GM23338 (cell line): ENCODE measurements around the gene BICC1. TPM values are rescaled to one million over a fixed set of nuclear protein-coding genes. Genes with fewer than 3 reads are reported as not detected.

Experiments
- ATAC-seq: fragments of 200-7000 bp; cut with Tn5 transposase; 3 replicates; pipeline ENCODE4 v1.9.1; 2020
- DNase-seq: peaks from one replicate; pipeline ENCODE4 v3.0.0-alpha.2; 2015; ENCODE audit warnings: low spot score
- H2AFZ ChIP-seq: fragments of 200-600 bp; sonication (generic); 2 replicates; pipeline ENCODE4 v1.8.0; 2016; ENCODE audit warnings: antibody characterized with exemption, mild to moderate bottlenecking, moderate library complexity
- H3F3A ChIP-seq: fragments of 200-600 bp; sonication (generic); replicated peaks from 2 replicates; pipeline ENCODE4 v1.8.0; 2017; ENCODE audit warnings: antibody characterized with exemption, mixed run types, low read depth
- H3K27ac ChIP-seq: fragments of 200-600 bp; sonication (generic); 2 replicates; pipeline ENCODE4 v1.6.1; 2016; ENCODE audit warnings: low read depth
- H3K27me3 ChIP-seq: fragments of 200-600 bp; sonication (generic); 2 replicates; pipeline ENCODE4 v1.8.0; 2016; ENCODE audit warnings: mild to moderate bottlenecking, mixed run types, moderate library complexity; ENCODE audit not compliant: insufficient read depth
- H3K36me3 ChIP-seq: fragments of 200-600 bp; sonication (generic); 2 replicates; pipeline ENCODE4 v1.8.0; 2016; ENCODE audit warnings: mild to moderate bottlenecking; ENCODE audit not compliant: insufficient read depth
- H3K4me1 ChIP-seq: fragments of 200-600 bp; sonication (generic); 2 replicates; pipeline ENCODE4 v1.8.0; 2016; ENCODE audit warnings: mild to moderate bottlenecking, moderate library complexity; ENCODE audit not compliant: insufficient read depth
- H3K4me2 ChIP-seq: fragments of 200-600 bp; sonication (generic); 2 replicates; pipeline ENCODE4 v1.7.1; 2017; ENCODE audit warnings: mixed run types
- H3K4me3 ChIP-seq: fragments of 200-600 bp; sonication (generic); 2 replicates; pipeline ENCODE4 v1.6.1; 2016; ENCODE audit warnings: mixed run types
- H3K79me2 ChIP-seq: fragments of 200-600 bp; sonication (generic); replicated peaks from 2 replicates; pipeline ENCODE4 v1.8.0; 2017; ENCODE audit warnings: mild to moderate bottlenecking; ENCODE audit not compliant: insufficient read depth
- H3K9me2 ChIP-seq: fragments of 200-600 bp; sonication (generic); 2 replicates; pipeline ENCODE4 v1.8.0; 2017; ENCODE audit not compliant: insufficient read depth
- H4K20me1 ChIP-seq: fragments of 200-600 bp; sonication (generic); replicated peaks from 2 replicates; pipeline ENCODE4 v1.8.0; 2017; ENCODE audit warnings: mild to moderate bottlenecking; ENCODE audit not compliant: insufficient read depth
- H3K27ac Mint-ChIP-seq: 2 replicates; pipeline ENCODE4 v1.8.0; 2020; ENCODE audit warnings: inconsistent platforms, mild to moderate bottlenecking, moderate library complexity, mixed read lengths
- H3K27me3 Mint-ChIP-seq: 3 replicates; pipeline ENCODE4 v1.8.0; 2022; ENCODE audit warnings: low read depth, mild to moderate bottlenecking, moderate library complexity, mixed read lengths, inconsistent platforms; ENCODE audit not compliant: insufficient read depth, poor library complexity
- H3K36me3 Mint-ChIP-seq: 3 replicates; pipeline ENCODE4 v1.8.0; 2021; ENCODE audit warnings: low read depth, mild to moderate bottlenecking, inconsistent platforms, moderate library complexity, mixed read lengths
- H3K4me1 Mint-ChIP-seq: 3 replicates; pipeline ENCODE4 v1.8.0; 2020; ENCODE audit warnings: mild to moderate bottlenecking, inconsistent platforms, mixed read lengths
- H3K4me3 Mint-ChIP-seq: 3 replicates; pipeline ENCODE4 v1.8.0; 2021; ENCODE audit warnings: moderate library complexity, mild to moderate bottlenecking, inconsistent platforms, mixed read lengths
- H3K9me3 Mint-ChIP-seq: 3 replicates; pipeline ENCODE4 v1.8.0; 2020; ENCODE audit warnings: moderate library complexity, mild to moderate bottlenecking, inconsistent platforms, mixed read lengths
- CREB1 ChIP-seq: fragments of 250-450 bp; sonication (Bioruptor Pico); IDR thresholded peaks from 2 replicates; pipeline ENCODE4 v1.5.0; 2020; ENCODE audit warnings: low read depth, mild to moderate bottlenecking, moderate library complexity
- CTCF ChIP-seq, 2 experiments: fragments of 200-600 bp in 1 of 2; sonication (generic) in 1 of 2; conservative IDR thresholded peaks; 2 replicates each; pipeline versions ENCODE4 v1.5.1 to v1.6.1; 2016 to 2017; ENCODE audit warnings: antibody characterized with exemption in 2 of 2, low read depth in 2 of 2, mild to moderate bottlenecking in 2 of 2, moderate library complexity in 1 of 2
- EZH2 ChIP-seq: fragments of 200-600 bp; sonication (generic); IDR thresholded peaks from one replicate; pipeline ENCODE4 v1.8.0; 2017; ENCODE audit warnings: antibody characterized with exemption, mild to moderate bottlenecking, low read depth; ENCODE audit not compliant: unreplicated experiment
- EZH2phosphoT487 ChIP-seq: fragments of 200-600 bp; sonication (generic); IDR thresholded peaks from one replicate; pipeline ENCODE4 v1.8.1; 2018; ENCODE audit warnings: antibody characterized with exemption; ENCODE audit not compliant: unreplicated experiment
- JUNB ChIP-seq: IDR thresholded peaks from one replicate; pipeline ENCODE4 v1.6.1; 2016; ENCODE audit warnings: antibody characterized with exemption; ENCODE audit not compliant: unreplicated experiment
- NANOG ChIP-seq: IDR thresholded peaks from 2 replicates; pipeline ENCODE4 v1.6.1; 2016; ENCODE audit warnings: antibody characterized with exemption, borderline replicate concordance
- POLR2AphosphoS5 ChIP-seq: IDR thresholded peaks from 2 replicates; pipeline ENCODE4 v1.6.1; 2016; ENCODE audit warnings: antibody characterized with exemption, low read depth
- REST ChIP-seq: IDR thresholded peaks from one replicate; pipeline ENCODE4 v1.6.1; 2018; ENCODE audit warnings: antibody characterized with exemption; ENCODE audit not compliant: unreplicated experiment
- STAT1 ChIP-seq: IDR thresholded peaks from one replicate; pipeline ENCODE4 v1.6.1; 2016; ENCODE audit warnings: antibody characterized with exemption; ENCODE audit not compliant: unreplicated experiment
- ZNF114 ChIP-seq: fragments of 250-450 bp; sonication (Bioruptor Pico); IDR thresholded peaks from 2 replicates; pipeline ENCODE4 v1.5.0; 2020; ENCODE audit warnings: mild to moderate bottlenecking, moderate library complexity
- ZNF331 ChIP-seq: fragments of 250-450 bp; sonication (Bioruptor Pico); IDR thresholded peaks from 2 replicates; pipeline ENCODE4 v1.5.0; 2020; ENCODE audit warnings: low read depth, mild to moderate bottlenecking, moderate library complexity
- polyA plus RNA-seq: library from polyadenylated mRNA; unstranded; fragments of >200 nt; fragmentation: Nextera tagmentation; extraction: Ambion mirVana; gene quantifications from 2 replicates; pipeline ENCODE4 v1.2.1, GENCODE V29; 2016
- total RNA-seq: library from RNA; depleted of rRNA; stranded (reverse); fragments of >200 nt; shearing (Covaris generic); gene quantifications from 2 replicates; pipeline ENCODE4 v1.2.3, GENCODE V29; 2014
- TF ChIP-seq, protein P1 (sequence below): IDR thresholded peaks from 2 replicates; pipeline ENCODE4 v1.6.1; 2016; ENCODE audit warnings: antibody characterized with exemption
- TF ChIP-seq, protein P2 (sequence below): fragments of 250-450 bp; sonication (Bioruptor Pico); IDR thresholded peaks from 2 replicates; pipeline ENCODE4 v1.5.0; 2020; ENCODE audit warnings: mild to moderate bottlenecking, moderate library complexity

Gene BICC1
- total and polyA plus RNA-seq, 2 experiments from 2014 or later: 1.3 to 2.2 TPM

GRCh38 chr10:58837826-58838225 is 325.2 kb downstream of the BICC1 start:
- TF ChIP-seq REST (no peak), POLR2AphosphoS5 (no peak), CREB1 (no peak), ZNF331 (CRISPR knock-in tag) (no peak), JUNB (no peak), STAT1 (no peak), EZH2 (no peak), ZNF114 (CRISPR knock-in tag) (no peak), CTCF (conservative IDR thresholded peaks at IDR 0.05; ENCODE audit: low read depth in 2 of 2) (no peak), NANOG (no peak), EZH2phosphoT487 (no peak)
- TF ChIP-seq, protein P1, sequence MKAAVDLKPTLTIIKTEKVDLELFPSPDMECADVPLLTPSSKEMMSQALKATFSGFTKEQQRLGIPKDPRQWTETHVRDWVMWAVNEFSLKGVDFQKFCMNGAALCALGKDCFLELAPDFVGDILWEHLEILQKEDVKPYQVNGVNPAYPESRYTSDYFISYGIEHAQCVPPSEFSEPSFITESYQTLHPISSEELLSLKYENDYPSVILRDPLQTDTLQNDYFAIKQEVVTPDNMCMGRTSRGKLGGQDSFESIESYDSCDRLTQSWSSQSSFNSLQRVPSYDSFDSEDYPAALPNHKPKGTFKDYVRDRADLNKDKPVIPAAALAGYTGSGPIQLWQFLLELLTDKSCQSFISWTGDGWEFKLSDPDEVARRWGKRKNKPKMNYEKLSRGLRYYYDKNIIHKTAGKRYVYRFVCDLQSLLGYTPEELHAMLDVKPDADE: no peak
- TF ChIP-seq, protein P2, sequence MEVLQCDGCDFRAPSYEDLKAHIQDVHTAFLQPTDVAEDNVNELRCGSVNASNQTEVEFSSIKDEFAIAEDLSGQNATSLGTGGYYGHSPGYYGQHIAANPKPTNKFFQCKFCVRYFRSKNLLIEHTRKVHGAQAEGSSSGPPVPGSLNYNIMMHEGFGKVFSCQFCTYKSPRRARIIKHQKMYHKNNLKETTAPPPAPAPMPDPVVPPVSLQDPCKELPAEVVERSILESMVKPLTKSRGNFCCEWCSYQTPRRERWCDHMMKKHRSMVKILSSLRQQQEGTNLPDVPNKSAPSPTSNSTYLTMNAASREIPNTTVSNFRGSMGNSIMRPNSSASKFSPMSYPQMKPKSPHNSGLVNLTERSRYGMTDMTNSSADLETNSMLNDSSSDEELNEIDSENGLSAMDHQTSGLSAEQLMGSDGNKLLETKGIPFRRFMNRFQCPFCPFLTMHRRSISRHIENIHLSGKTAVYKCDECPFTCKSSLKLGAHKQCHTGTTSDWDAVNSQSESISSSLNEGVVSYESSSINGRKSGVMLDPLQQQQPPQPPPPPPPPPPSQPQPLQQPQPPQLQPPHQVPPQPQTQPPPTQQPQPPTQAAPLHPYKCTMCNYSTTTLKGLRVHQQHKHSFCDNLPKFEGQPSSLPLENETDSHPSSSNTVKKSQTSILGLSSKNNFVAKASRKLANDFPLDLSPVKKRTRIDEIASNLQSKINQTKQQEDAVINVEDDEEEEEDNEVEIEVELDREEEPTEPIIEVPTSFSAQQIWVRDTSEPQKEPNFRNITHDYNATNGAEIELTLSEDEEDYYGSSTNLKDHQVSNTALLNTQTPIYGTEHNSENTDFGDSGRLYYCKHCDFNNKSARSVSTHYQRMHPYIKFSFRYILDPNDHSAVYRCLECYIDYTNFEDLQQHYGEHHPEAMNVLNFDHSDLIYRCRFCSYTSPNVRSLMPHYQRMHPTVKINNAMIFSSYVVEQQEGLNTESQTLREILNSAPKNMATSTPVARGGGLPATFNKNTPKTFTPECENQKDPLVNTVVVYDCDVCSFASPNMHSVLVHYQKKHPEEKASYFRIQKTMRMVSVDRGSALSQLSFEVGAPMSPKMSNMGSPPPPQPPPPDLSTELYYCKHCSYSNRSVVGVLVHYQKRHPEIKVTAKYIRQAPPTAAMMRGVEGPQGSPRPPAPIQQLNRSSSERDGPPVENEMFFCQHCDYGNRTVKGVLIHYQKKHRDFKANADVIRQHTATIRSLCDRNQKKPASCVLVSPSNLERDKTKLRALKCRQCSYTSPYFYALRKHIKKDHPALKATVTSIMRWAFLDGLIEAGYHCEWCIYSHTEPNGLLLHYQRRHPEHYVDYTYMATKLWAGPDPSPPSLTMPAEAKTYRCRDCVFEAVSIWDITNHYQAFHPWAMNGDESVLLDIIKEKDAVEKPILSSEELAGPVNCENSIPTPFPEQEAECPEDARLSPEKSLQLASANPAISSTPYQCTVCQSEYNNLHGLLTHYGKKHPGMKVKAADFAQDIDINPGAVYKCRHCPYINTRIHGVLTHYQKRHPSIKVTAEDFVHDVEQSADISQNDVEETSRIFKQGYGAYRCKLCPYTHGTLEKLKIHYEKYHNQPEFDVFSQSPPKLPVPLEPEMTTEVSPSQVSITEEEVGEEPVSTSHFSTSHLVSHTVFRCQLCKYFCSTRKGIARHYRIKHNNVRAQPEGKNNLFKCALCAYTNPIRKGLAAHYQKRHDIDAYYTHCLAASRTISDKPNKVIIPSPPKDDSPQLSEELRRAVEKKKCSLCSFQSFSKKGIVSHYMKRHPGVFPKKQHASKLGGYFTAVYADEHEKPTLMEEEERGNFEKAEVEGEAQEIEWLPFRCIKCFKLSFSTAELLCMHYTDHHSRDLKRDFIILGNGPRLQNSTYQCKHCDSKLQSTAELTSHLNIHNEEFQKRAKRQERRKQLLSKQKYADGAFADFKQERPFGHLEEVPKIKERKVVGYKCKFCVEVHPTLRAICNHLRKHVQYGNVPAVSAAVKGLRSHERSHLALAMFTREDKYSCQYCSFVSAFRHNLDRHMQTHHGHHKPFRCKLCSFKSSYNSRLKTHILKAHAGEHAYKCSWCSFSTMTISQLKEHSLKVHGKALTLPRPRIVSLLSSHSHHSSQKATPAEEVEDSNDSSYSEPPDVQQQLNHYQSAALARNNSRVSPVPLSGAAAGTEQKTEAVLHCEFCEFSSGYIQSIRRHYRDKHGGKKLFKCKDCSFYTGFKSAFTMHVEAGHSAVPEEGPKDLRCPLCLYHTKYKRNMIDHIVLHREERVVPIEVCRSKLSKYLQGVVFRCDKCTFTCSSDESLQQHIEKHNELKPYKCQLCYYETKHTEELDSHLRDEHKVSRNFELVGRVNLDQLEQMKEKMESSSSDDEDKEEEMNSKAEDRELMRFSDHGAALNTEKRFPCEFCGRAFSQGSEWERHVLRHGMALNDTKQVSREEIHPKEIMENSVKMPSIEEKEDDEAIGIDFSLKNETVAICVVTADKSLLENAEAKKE: no peak
- no peaks in the 10 kb centered on the region for H3K36me3 ChIP-seq
- Mint-ChIP-seq H3K9me3 (peaks cover 5% of the 10 kb centered on the region; the same call in 1 of the 3 replicates), H3K27me3 (peaks cover 6% of the 10 kb centered on the region), H3K4me1 (no peaks in the 10 kb centered on the region), H3K4me3 (no peak overlapping the region), H3K36me3 (peaks cover 4% of the 10 kb centered on the region; the same call in 1 of the 3 replicates), H3K27ac (no peak overlapping the region)
- no peaks in the 10 kb centered on the region for H4K20me1 ChIP-seq
- H3K4me1 ChIP-seq: no peaks in the 10 kb centered on the region
- H3F3A ChIP-seq: no peaks in the 10 kb centered on the region
- H3K79me2 ChIP-seq: no peaks in the 10 kb centered on the region
- H3K4me3 ChIP-seq: no peak overlapping the region
- H2AFZ ChIP-seq: no peak overlapping the region
- no peak overlapping the region for H3K4me2 ChIP-seq
- no peaks in the 10 kb centered on the region for H3K9me2 ChIP-seq
- no peak for ATAC-seq
- DNase-seq: no peak
- H3K27me3 ChIP-seq: no peaks in the 10 kb centered on the region
- no peak overlapping the region for H3K27ac ChIP-seq
